Measurements from ENCODE around the gene ZDHHC11B. TPM values are rescaled to one million over a fixed set of nuclear protein-coding genes. Genes with fewer than 3 reads are reported as not detected.
A peak's percentile ranks its signal among the peaks of the same experiment; 100 is the strongest.

ZDHHC11B gene
- total and polyA plus RNA-seq, 9 donors = 1.7 to 8.0 (median 2.4) TPM

- no peaks in the 10 kb centered on the region for H3K27me3 ChIP-seq
- no peaks in the 10 kb centered on the region for H3K36me3 ChIP-seq
- intact Hi-C loops (cut with DNase I) = loop anchor here in 1 of 4 donors (2.0 kb wide), 1 partner anchor 29 kb away; no protein-coding TSS in a partner anchor
- WGBS, 3 donors = 80 to 84% (median 82%) methylated on average over 8 of the region's 8 CpGs
- H3K4me1 ChIP-seq (ENCODE audit: insufficient read depth) = peaks cover 5% of the 10 kb centered on the region
- TF ChIP-seq EP300 (IDR thresholded peaks at IDR 0.05) = no peak
- TF ChIP-seq POLR2A (IDR thresholded peaks at IDR 0.05) = no peak
- no peak for TF ChIP-seq CTCF (IDR thresholded peaks at IDR 0.05)
- DNase-seq = peak in 2 of 5 donors; percentile 5 to 18
- no peak overlapping the region for H3K4me3 ChIP-seq
- no peak overlapping the region for H3K27ac ChIP-seq
- no peaks in the 10 kb centered on the region for H3K9me3 ChIP-seq
Observed at GRCh38 chr5:761854-762710, 22.4 kb downstream of the ZDHHC11B start.

- Histone ChIP-seq H3K27ac (no peak overlapping the region), H3K9me3 (no peaks in the 10 kb centered on the region), H3K36me3 (no peaks in the 10 kb centered on the region), H3K4me3 (no peak overlapping the region), H3K4me1 (ENCODE audit: insufficient read depth) (peaks cover 5% of the 10 kb centered on the region), H3K27me3 (no peaks in the 10 kb centered on the region)
- intact Hi-C loops (cut with DNase I) = loop anchor here in 1 of 4 donors (2.0 kb wide), 1 partner anchor 28 kb away; no protein-coding TSS in a partner anchor
- no peak for TF ChIP-seq EP300 (IDR thresholded peaks at IDR 0.05)
- TF ChIP-seq POLR2A (IDR thresholded peaks at IDR 0.05) = no peak
- no peak for TF ChIP-seq CTCF (IDR thresholded peaks at IDR 0.05)
- WGBS, 3 donors = 84 to 87% (median 85%) methylated on average over 15 of the region's 15 CpGs
- peak in 3 of 5 donors; percentile 11 to 16 (median 12) for DNase-seq
Observed at GRCh38 chr5:761059-761771, 23.3 kb downstream of the ZDHHC11B start.

GRCh38 chr5:760363-761058, 24.0 kb downstream of the ZDHHC11B start:
- peaks cover 5% of the 10 kb centered on the region for H3K4me1 ChIP-seq (ENCODE audit: insufficient read depth)
- DNase-seq = peak in 2 of 5 donors; percentile 15 to 22
- intact Hi-C loops (cut with DNase I) = loop anchor here in 1 of 4 donors (2.0 kb wide), 1 partner anchor 28 kb away; no protein-coding TSS in a partner anchor

More at GRCh38 chr5:760363-761058, 24.0 kb downstream of the ZDHHC11B start:
- Histone ChIP-seq H3K27me3 (no peaks in the 10 kb centered on the region), H3K36me3 (no peaks in the 10 kb centered on the region), H3K4me3 (no peak overlapping the region), H3K9me3 (no peaks in the 10 kb centered on the region), H3K27ac (no peak overlapping the region)
- TF ChIP-seq EP300 (IDR thresholded peaks at IDR 0.05) = no peak
- TF ChIP-seq POLR2A (IDR thresholded peaks at IDR 0.05) = no peak
- no peak for TF ChIP-seq CTCF (IDR thresholded peaks at IDR 0.05)
- WGBS, 3 donors = 93 to 96% (median 96%) methylated on average over 24 of the region's 24 CpGs

Measured in ovary (tissue), 9 donors.